Panc1 (cell line): ENCODE data around the gene ZC3H7B. TPM values are rescaled to one million over a fixed set of nuclear protein-coding genes. Genes with fewer than 3 reads are reported as not detected.

Experiments
- ATAC-seq: fragments of 200-7000 bp; cut with Tn5 transposase; 2 replicates; pipeline ENCODE4 v1.9.1; 2020; ENCODE audit warnings: mild to moderate bottlenecking, moderate library complexity
- BruUV-seq: library from RNA; stranded (reverse); fragments of 400-500 nt; replicated peaks from 2 replicates; lab custom pipeline; 2021; lab: Mats Ljungman, UMichigan
- CTCF ChIA-PET: fragments of 300-600 bp; sonication (Branson Sonifier 250); formaldehyde crosslinking; loops from one replicate; lab custom pipeline; 2022; ENCODE audit warnings: antibody characterized with exemption; lab: Charles Lee
- POLR2A ChIA-PET: fragments of 300-600 bp; sonication (Branson Sonifier 250); formaldehyde crosslinking; loops from one replicate; lab custom pipeline; 2022; ENCODE audit warnings: antibody characterized with exemption; lab: Charles Lee
- DNase-seq: peaks from one replicate; pipeline ENCODE4 v3.0.0-alpha.2; 2010; ENCODE audit warnings: low read depth, low spot score
- H3K27ac ChIP-seq: 2 replicates; pipeline ENCODE4 v1.5.1; 2011; ENCODE audit warnings: mild to moderate bottlenecking, low read length, inconsistent platforms
- H3K27me3 ChIP-seq: fragments of 200-500 bp; sonication (Bioruptor generic); 2 replicates; pipeline ENCODE4 v1.6.0; 2014; ENCODE audit warnings: low read length, inconsistent platforms; ENCODE audit not compliant: control insufficient read depth, insufficient read depth
- H3K36me3 ChIP-seq: fragments of 200-500 bp; sonication (Bioruptor generic); 2 replicates; pipeline ENCODE4 v1.5.1; 2014; ENCODE audit warnings: inconsistent platforms, mild to moderate bottlenecking, low read length, moderate library complexity; ENCODE audit not compliant: control insufficient read depth, insufficient read depth
- H3K4me1 ChIP-seq: 2 replicates; pipeline ENCODE4 v1.5.1; 2011; ENCODE audit warnings: inconsistent platforms, mild to moderate bottlenecking, low read length, moderate library complexity; ENCODE audit not compliant: control insufficient read depth, insufficient read depth
- H3K4me3 ChIP-seq, 2 experiments: 2 replicates each; pipeline ENCODE4 v1.5.1; 2011 to 2012; ENCODE audit warnings: low read depth in 2 of 2, low read length in 2 of 2, mild to moderate bottlenecking in 2 of 2, inconsistent platforms in 1 of 2, moderate library complexity in 1 of 2
- H3K9me3 ChIP-seq: fragments of 200-500 bp; sonication (Bioruptor generic); 2 replicates; pipeline ENCODE4 v1.5.1; 2014; ENCODE audit warnings: low read depth, mild to moderate bottlenecking, inconsistent platforms, low read length, moderate library complexity; ENCODE audit not compliant: control insufficient read depth, insufficient read depth
- POLR2AphosphoS5 ChIP-seq: IDR thresholded peaks from 2 replicates; pipeline ENCODE4 v1.6.1; 2012; ENCODE audit warnings: mild to moderate bottlenecking, low read depth, low read length, moderate library complexity
- SIN3A ChIP-seq: IDR thresholded peaks from 2 replicates; pipeline ENCODE4 v1.6.1; 2012; ENCODE audit warnings: low read depth, mild to moderate bottlenecking, low read length, moderate library complexity, borderline replicate concordance; ENCODE audit not compliant: insufficient read depth
- TCF7L2 ChIP-seq: IDR thresholded peaks from 2 replicates; pipeline ENCODE4 v1.6.1; 2011; ENCODE audit warnings: mild to moderate bottlenecking, low read depth, low read length, inconsistent platforms
- in situ Hi-C: cut with HindIII; loops from 2 replicates; pipeline ENCODE4 v1.10.0; 2016; ENCODE audit warnings: low sequenced_read_pairs, low pct_unique_long_range_greater_than_20kb
- intact Hi-C: fragments of 100-400 bp; cut with micrococcal nuclease; formaldehyde crosslinking; loops from one replicate; pipeline ENCODE4 v1.10.0; 2022; ENCODE audit not compliant: unreplicated experiment
- total RNA-seq: library from RNA; stranded (reverse); gene quantifications from one replicate; pipeline ENCODE4 v1.2.1, GENCODE V29; 2021; ENCODE audit not compliant: unreplicated experiment
- TF ChIP-seq, protein P1 (sequence below): fragments of 450-650 bp; IDR thresholded peaks from 2 replicates; pipeline ENCODE4 v1.5.1; 2017; ENCODE audit warnings: mild to moderate bottlenecking
- TF ChIP-seq, protein P2 (sequence below), 2 experiments: IDR thresholded peaks; 2 replicates each; pipeline ENCODE4 v1.6.1; 2011 to 2012; ENCODE audit warnings: low read depth in 2 of 2, control low read depth in 1 of 2, low read length in 1 of 2, mild to moderate bottlenecking in 1 of 2, moderate library complexity in 1 of 2; ENCODE audit not compliant: insufficient read depth in 1 of 2

ZC3H7B gene
- total RNA-seq, 1 experiment from 2014 or later: 62.0 TPM

DNA sequence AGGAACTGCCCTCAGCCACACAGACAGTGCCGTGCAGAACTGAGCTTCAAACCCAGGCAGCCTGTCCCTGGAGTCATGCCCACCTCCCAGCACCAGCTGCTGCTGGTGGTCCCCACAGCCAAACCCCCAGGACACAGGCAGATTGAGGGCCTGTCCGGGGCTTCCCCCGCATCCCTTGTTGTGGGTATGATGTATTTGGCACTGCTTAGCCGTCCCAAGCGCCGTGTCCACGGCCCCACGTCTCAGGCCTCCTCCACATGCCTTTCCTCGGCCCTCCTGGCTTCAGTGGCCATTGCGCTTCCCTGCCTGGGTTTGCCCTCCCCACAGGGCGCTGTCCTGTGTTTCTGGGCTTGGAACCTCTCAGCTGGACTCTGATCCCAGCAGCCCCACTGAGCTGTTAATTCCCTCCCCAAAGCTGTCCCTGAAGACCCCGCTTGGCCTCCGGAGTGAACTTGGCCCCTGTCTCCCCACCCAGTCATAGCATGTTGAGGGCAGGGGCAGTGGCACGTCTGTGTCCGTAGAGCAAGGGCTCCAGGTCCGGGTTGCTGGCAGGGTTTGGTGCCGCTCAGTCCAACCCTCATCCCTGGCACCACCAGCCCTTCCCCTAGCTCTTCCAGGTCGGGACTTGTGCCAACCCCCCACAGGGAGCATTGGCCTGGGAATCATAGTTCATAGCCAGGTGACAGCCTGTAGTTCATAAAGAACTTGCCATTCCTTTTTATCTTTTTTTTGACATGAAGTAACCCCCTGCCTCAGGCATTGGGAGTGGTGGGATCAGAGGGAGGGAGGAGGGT lies 45.9 kb downstream of the ZC3H7B start:
- POLR2A ChIA-PET: interaction anchor here (0.7 kb wide), 1 partner anchor 14 kb away, joined by 8 read pairs; no protein-coding TSS in a partner anchor
- Histone ChIP-seq H3K9me3 (no peaks in the 10 kb centered on the region), H3K4me1 (no peaks in the 10 kb centered on the region), H3K27me3 (no peaks in the 10 kb centered on the region), H3K36me3 (no peaks in the 10 kb centered on the region; the same call in none of the 2 replicates), H3K27ac (no peak overlapping the region), H3K4me3 (no peak overlapping the region)
- DNase-seq (no peak), ATAC-seq (no peak)
- CTCF ChIA-PET: interaction anchor here (0.7 kb wide), 1 partner anchor 89 kb away, joined by 4 read pairs; no protein-coding TSS in a partner anchor
- intact Hi-C loops (no loop called here), in situ Hi-C loops (no loop called here)
- no TSS peak for BruUV-seq
- TF ChIP-seq TCF7L2 (no peak), SIN3A (no peak), POLR2AphosphoS5 (no peak)
- TF ChIP-seq, protein P1, sequence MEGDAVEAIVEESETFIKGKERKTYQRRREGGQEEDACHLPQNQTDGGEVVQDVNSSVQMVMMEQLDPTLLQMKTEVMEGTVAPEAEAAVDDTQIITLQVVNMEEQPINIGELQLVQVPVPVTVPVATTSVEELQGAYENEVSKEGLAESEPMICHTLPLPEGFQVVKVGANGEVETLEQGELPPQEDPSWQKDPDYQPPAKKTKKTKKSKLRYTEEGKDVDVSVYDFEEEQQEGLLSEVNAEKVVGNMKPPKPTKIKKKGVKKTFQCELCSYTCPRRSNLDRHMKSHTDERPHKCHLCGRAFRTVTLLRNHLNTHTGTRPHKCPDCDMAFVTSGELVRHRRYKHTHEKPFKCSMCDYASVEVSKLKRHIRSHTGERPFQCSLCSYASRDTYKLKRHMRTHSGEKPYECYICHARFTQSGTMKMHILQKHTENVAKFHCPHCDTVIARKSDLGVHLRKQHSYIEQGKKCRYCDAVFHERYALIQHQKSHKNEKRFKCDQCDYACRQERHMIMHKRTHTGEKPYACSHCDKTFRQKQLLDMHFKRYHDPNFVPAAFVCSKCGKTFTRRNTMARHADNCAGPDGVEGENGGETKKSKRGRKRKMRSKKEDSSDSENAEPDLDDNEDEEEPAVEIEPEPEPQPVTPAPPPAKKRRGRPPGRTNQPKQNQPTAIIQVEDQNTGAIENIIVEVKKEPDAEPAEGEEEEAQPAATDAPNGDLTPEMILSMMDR: no peak
- TF ChIP-seq, protein P2, sequence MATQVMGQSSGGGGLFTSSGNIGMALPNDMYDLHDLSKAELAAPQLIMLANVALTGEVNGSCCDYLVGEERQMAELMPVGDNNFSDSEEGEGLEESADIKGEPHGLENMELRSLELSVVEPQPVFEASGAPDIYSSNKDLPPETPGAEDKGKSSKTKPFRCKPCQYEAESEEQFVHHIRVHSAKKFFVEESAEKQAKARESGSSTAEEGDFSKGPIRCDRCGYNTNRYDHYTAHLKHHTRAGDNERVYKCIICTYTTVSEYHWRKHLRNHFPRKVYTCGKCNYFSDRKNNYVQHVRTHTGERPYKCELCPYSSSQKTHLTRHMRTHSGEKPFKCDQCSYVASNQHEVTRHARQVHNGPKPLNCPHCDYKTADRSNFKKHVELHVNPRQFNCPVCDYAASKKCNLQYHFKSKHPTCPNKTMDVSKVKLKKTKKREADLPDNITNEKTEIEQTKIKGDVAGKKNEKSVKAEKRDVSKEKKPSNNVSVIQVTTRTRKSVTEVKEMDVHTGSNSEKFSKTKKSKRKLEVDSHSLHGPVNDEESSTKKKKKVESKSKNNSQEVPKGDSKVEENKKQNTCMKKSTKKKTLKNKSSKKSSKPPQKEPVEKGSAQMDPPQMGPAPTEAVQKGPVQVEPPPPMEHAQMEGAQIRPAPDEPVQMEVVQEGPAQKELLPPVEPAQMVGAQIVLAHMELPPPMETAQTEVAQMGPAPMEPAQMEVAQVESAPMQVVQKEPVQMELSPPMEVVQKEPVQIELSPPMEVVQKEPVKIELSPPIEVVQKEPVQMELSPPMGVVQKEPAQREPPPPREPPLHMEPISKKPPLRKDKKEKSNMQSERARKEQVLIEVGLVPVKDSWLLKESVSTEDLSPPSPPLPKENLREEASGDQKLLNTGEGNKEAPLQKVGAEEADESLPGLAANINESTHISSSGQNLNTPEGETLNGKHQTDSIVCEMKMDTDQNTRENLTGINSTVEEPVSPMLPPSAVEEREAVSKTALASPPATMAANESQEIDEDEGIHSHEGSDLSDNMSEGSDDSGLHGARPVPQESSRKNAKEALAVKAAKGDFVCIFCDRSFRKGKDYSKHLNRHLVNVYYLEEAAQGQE (IDR thresholded peaks at IDR 0.05; ENCODE audit: insufficient read depth in 1 of 2, low read depth in 2 of 2, low read length in 1 of 2): no peak

DNA sequence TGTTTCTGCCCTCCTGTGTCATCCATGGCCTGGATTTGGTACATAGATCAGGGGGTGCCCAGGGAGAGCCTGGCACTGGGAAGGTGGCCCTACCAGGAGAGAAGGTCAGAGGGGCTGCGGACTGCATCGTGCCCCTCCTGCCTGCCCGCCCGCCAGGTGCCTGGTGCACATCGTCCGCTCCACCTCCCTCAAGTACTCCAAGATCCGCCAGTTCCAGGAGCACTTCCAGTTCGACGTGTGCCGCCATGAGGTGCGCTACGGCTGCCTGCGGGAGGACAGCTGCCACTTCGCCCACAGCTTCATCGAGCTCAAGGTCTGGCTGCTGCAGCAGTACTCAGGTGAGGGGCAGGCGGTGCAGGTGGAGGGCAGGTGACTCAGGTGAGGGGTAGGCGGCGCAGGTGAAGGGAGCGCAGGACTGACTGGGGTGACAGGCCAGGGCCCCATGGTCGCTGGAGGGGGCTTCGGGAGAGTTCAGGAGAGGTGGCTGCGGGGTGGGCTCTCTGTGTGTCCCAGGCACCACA lies 47.7 kb downstream of the ZC3H7B start:
- H3K4me1 ChIP-seq: no peaks in the 10 kb centered on the region
- H3K9me3 ChIP-seq: no peaks in the 10 kb centered on the region
- no peak overlapping the region for H3K27ac ChIP-seq
- no peaks in the 10 kb centered on the region for H3K27me3 ChIP-seq
- ChIA-PET CTCF (no interaction called here), POLR2A (no interaction called here)
- ATAC-seq: no peak
- in situ Hi-C loops: no loop called here
- intact Hi-C loops: no loop called here
- no peaks in the 10 kb centered on the region; the same call in none of the 2 replicates for H3K36me3 ChIP-seq
- no peak for DNase-seq
- no peak overlapping the region for H3K4me3 ChIP-seq
- BruUV-seq: no TSS peak
- TF ChIP-seq, protein P2 (IDR thresholded peaks at IDR 0.05; ENCODE audit: insufficient read depth in 1 of 2, low read depth in 2 of 2, low read length in 1 of 2): no peak
- TF ChIP-seq SIN3A: no peak
- no peak for TF ChIP-seq POLR2AphosphoS5
- no peak for TF ChIP-seq TCF7L2
- TF ChIP-seq, protein P1: no peak
